T-helper 2 cell treated with Interferon-gamma antibody and Interleukin-4, amounts not matched to agents 100 ng/mL and 5 ng/mL, for 36 hours (primary cell): ENCODE measurements around the gene CYSTM1. TPM values are rescaled to one million over a fixed set of nuclear protein-coding genes. Genes with fewer than 3 reads are reported as not detected.

ENCODE experiments used
- intact Hi-C: fragments of 100-400 bp; cut with micrococcal nuclease; formaldehyde crosslinking; loops from one replicate; pipeline ENCODE4 v1.15.1; 2023
- total RNA-seq: library from RNA; stranded (reverse); gene quantifications from 2 replicates; pipeline ENCODE4 v1.2.3, GENCODE V29; 2022

CYSTM1 gene
- total RNA-seq, 1 donor from 2014 or later, result 4.2 TPM

DNA sequence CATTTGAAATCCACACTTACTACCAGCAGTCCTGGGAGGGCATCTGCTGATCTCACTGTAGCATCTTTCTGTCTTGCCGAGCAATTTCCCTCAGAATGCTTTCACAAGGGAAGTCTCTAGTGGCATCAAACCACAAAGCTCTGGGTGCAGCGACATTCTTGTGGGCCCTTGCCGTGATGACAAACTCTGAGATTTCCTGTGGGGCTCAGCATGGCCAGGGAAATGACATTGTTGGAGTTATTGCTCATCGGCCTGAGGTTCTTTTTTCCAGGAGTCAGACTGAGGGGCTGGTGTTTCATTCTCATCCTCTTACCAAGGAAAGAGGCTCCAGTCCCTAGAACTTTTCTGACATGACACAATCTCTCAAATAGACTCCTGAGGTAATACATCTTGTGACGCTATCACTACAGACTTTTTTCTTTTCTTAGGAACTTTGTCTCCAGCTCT, 76.6 kb downstream of the CYSTM1 start:
- intact Hi-C loops, result loop anchor here (2.0 kb wide), 1 partner anchor 51 kb away; the partner anchor contains the start of gene PFDN1

DNA sequence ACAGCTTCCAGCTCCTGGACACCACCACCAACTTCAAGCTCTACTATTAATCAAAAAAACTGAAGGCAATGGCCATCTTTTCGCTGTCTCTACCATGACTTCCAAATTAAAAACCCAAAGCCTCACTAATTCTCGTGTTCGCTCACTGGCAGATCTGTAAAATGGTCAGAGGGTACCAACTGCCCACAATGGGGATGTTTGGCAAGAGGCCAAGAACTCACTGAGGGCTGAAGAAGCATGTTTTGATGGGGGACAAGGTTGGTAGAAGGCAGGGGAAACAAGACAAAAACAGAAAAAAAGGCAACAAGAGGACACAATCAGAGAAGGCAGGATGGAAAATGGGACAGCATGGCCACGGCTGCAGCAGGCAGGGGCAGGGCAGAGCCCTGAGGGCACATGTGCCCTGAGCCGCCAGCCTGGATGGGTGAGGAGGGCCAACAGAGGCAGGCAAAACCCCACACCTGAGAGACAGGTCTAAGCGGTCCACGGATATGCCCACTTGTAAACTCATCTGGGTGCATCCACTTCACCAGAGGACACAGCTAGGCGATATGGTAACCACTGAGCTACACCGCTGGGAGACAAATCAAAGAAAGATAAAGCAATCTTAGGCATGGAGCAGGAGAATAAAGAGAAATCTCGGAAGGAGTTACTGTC, 77.6 kb downstream of the CYSTM1 start:
- intact Hi-C loops, result no loop called here

DNA sequence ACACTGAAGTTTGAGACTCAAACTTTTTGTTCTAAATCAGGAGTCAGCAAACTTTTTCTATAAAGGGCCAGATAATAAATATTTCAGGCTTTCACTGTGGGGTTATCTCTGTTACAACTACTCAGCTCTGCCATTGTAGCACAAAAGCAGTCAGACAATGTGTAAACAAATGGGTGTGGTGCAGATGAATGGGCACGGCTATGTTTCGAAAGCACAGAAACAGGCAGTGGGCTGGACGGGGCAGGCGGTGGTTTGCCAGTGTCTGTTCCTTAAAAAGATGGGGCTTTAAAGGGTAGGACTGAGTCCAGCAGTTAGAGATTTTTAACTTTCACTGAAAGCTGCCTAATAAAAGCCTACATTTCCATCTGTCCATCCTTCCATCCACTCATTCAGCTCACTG, 79.0 kb downstream of the CYSTM1 start:
- intact Hi-C loops, result no loop called here

GRCh38 chr5:140255460-140256157, 80.6 kb downstream of the CYSTM1 start:
- intact Hi-C loops, result no loop called here

DNA sequence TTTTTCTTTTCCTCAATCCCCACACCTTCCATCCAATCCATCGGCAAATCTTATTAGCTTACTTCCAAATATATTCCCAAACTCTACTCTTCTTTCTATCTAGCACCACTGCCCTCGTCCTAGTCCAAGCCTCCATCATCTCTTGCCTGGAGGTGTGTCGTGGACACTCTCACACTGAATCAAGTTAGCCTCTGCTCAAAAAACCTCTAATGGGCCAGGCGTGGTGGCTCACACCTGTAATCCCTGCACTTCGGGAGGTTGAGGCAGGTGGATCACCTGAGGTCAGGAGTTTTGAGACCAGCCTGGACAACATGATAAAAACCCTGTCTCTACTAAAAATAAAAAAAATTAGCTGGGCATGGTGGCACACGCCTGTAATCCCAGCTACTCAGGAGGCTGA, 81.7 kb downstream of the CYSTM1 start:
- intact Hi-C loops, result no loop called here

DNA sequence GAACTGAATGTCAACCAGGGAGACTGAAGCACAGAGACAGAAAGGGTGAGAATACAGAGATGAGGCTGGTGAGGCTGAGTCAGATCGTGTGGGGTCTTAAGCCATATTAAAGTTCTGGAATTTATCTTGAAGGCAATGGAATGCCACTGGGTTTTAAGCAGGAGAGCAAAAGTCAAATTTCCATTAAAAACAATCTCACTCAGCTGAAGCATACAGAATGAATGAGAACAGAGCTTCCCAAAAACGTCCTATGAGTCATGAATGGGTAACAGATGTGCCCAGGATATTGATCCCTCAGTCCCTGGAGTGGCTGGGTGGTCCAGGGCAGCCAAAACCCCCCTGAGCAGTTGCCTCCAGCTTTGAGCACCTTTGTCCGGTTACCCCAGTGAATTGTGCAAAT, 83.0 kb downstream of the CYSTM1 start:
- intact Hi-C loops, result no loop called here

- intact Hi-C loops, result no loop called here
Measured at GRCh38 chr5:140258873-140259272, 83.9 kb downstream of the CYSTM1 start.

DNA sequence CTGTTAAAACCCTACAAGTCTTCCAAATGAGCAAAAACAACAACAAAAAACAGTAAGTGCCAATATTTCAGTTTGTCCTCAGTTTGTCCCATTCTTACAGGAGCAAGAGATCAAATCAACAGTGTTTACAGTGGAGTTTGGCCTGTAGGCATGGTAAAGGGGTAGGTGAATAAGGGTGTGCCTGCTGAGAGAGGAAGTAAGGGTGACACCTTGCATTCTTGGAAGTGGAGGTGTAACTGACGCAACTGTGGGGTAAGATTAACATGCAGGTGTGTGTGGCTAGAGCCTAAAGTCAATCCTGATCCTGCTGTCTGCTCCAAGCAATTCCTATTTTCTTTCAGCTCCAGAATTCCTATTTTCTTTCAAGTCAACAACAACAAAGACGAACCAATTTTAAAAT, 84.5 kb downstream of the CYSTM1 start:
- intact Hi-C loops, result no loop called here

GRCh38 chr5:140260089-140260656, 85.2 kb downstream of the CYSTM1 start:
- intact Hi-C loops, result no loop called here

DNA sequence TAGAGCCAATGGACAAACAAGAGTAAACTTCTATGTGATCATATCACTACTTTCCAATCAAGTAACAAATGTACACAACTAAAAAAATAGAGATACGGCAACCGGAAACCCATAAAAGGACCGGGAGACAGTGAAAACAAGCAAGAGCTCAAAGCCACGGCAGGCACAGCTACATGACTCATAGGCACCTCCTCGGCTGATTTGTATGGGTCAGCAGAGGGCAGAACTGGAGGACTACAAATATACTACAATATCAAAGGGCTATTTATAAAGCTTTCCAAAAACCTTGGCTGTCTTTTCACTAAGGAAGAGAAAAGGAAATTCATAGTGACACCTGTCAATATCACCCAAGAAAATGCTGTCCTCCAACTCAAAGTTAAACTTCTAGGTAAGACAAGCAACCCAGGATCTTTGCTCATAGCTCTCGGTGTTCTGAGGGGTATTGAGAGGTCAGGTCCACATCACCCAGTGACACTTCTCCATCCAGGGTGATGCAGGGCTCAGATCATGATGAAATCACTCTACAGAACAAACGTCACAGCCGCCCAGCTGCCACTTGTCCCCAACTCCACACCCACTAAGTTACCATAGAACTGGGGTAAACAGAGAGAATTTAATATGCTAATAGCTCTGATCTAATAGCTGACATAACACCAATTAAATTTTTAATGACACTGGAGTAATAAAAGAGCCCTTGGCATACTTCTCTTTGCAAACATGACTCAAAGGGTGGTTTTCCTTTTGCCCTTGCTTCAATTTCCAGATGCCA, 86.6 kb downstream of the CYSTM1 start:
- intact Hi-C loops, result no loop called here

DNA sequence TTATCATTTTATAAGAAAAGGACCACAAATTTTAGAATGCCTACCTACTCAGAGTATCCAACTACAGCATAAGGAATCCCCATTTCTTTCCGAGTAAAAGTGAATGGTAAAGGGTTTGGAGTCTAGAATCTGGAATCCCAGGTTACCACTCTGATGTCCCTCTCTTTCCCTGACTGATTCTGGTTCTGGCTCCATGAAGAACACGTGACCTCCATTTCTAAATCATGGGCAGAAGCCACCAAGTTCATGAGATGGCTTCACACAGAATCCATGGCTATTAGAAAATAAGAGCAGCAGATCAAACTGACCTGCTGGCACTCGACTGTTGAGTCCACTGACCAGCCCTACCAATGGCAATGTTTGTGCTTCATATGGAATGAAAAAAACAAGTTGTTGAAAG, 87.2 kb downstream of the CYSTM1 start:
- intact Hi-C loops, result no loop called here

GRCh38 chr5:140262839-140263238, 87.9 kb downstream of the CYSTM1 start:
- intact Hi-C loops, result no loop called here

- intact Hi-C loops, result loop anchor here (5.0 kb wide), 1 partner anchor 36 kb away; the partner anchor contains the start of gene PFDN1
Measured at GRCh38 chr5:140265845-140266244, 90.9 kb downstream of the CYSTM1 start.

- intact Hi-C loops, result loop anchor here (5.0 kb wide), 1 partner anchor 36 kb away; the partner anchor contains the start of gene PFDN1
Measured at GRCh38 chr5:140266471-140267200, 91.6 kb downstream of the CYSTM1 start.

DNA sequence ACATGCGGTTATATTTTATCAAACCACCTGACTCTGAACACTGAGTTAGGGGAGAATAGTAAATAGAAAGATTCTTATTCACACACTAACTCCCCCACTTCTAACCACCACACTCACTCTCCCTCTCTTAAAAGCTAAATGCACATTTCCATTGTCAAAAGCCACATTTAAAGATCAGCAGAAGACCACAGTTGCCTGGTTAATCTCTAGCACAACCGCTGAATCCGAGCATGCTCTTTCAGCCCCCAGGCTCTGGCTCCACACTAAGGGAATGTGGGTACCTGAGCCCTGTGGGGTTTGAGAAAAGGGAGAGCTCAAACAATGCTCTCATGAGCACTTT, 92.2 kb downstream of the CYSTM1 start:
- intact Hi-C loops, result loop anchor here (5.0 kb wide), 1 partner anchor 35 kb away; the partner anchor contains the start of gene PFDN1

- intact Hi-C loops, result loop anchor here (5.0 kb wide), 1 partner anchor 35 kb away; the partner anchor contains the start of gene PFDN1
Measured at GRCh38 chr5:140267559-140268018, 92.6 kb downstream of the CYSTM1 start.

GRCh38 chr5:140270008-140270407, 95.0 kb downstream of the CYSTM1 start:
- intact Hi-C loops, result no loop called here

- intact Hi-C loops, result no loop called here
Measured at GRCh38 chr5:140273401-140273877, 98.5 kb downstream of the CYSTM1 start.

GRCh38 chr5:140275837-140276236, 100.8 kb downstream of the CYSTM1 start:
- intact Hi-C loops, result no loop called here

DNA sequence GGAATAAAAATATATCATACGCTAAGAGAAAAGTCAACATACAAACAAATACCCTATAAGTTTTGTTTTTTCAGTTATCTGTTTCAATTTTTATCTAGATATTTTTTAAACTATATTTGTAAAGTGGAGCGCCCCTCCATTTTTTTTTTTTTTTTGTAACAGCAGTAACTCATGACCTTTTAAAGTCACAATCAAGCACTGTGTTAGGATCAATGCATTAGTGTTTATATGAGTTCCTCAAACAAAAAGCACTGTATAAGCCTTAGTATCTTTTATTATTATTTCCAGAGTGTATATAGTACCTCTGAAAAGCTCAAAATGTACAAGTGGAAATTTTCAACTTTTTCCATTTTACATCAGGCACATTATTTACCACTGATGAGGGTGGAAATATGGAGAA, 107.3 kb downstream of the CYSTM1 start:
- intact Hi-C loops, result no loop called here

DNA sequence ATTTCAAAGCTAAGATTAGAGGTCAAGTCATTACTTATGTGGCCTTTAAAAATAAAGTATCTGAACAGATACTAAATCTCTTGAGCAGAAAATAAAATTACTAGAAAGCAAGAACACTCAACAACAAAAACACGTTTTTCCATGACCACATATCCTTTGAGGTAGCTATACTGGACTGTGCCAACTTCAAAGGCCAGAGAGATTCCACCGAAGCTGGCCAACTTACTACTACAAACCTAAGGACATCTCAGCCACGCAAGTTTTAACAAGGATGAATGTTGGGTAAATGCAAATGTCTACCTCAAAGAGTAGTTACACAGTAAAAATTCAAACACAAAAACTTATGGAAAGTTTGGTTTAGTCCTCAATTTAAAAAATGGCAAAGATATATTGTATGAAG, 109.0 kb downstream of the CYSTM1 start:
- intact Hi-C loops, result no loop called here
